Vagina (tissue), 2 donors: Measurements from ENCODE around the gene SLC11A2.

Experiments
- POLR2A ChIP-seq, 2 donors: fragments of 450-650 bp; IDR thresholded peaks; one replicate each; pipeline ENCODE4 v1.6.1; 2017; ENCODE audit warnings: antibody characterized with exemption in 2 of 2, mild to moderate bottlenecking in 2 of 2, moderate library complexity in 2 of 2
- TF ChIP-seq, protein P1 (sequence below), 3 experiments: fragments of 450-650 bp in 2 of 3; fragments of 200-600 bp in 1 of 3; sonication (generic) in 1 of 3; IDR thresholded peaks; one replicate each; pipeline ENCODE4 v1.5.1; 2017 to 2019; ENCODE audit warnings: antibody characterized with exemption in 3 of 3, mild to moderate bottlenecking in 2 of 3, moderate library complexity in 2 of 3

DNA sequence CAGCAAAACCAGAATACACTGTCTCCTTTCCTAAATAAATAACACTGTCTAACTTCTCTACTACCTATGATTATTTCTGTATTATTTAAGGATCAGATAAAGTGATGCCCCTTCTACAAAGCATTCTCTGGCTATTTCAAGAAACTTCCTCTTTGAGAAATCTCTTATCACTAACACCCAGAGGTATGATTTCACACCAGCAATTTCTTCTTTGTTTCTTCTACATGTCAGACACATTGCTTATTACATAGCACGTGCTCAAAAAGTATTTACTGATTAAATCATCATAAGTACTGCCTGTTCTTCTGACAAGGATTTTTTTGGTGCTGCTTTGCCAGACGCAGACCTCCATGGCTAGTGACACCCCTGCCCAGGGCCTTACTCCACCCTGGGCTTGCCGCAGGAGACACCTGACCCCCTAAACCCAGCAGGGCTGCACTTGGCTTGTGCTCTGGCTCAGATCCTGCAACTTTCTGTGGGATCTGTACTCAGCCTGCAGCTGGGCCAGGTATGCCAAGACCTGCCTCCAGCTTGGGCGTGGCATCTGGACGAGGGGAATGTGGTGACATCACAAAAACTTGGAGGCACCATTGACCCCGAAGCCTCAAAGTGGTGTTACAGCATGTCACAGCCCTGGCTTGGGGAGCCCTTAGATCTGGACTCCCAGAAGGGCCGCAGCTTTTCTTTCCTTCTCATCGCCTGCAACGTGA, 89.2 kb downstream of the SLC11A2 start:
- TF ChIP-seq, protein P1, sequence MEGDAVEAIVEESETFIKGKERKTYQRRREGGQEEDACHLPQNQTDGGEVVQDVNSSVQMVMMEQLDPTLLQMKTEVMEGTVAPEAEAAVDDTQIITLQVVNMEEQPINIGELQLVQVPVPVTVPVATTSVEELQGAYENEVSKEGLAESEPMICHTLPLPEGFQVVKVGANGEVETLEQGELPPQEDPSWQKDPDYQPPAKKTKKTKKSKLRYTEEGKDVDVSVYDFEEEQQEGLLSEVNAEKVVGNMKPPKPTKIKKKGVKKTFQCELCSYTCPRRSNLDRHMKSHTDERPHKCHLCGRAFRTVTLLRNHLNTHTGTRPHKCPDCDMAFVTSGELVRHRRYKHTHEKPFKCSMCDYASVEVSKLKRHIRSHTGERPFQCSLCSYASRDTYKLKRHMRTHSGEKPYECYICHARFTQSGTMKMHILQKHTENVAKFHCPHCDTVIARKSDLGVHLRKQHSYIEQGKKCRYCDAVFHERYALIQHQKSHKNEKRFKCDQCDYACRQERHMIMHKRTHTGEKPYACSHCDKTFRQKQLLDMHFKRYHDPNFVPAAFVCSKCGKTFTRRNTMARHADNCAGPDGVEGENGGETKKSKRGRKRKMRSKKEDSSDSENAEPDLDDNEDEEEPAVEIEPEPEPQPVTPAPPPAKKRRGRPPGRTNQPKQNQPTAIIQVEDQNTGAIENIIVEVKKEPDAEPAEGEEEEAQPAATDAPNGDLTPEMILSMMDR (IDR thresholded peaks at IDR 0.05), result no peak
- no peak for TF ChIP-seq POLR2A (IDR thresholded peaks at IDR 0.05)
